Transverse colon (tissue), 4 donors: ENCODE results near the gene LRBA. TPM values are rescaled to one million over a fixed set of nuclear protein-coding genes. Genes with fewer than 3 reads are reported as not detected.
"Not testable (repeated sequence)": the region's sequence is repeated elsewhere in the genome, so short reads cannot be mapped to it uniquely, and the experiment has no call there.

ENCODE experiments used
- DNase-seq: peaks from one replicate; pipeline ENCODE4 v3.0.0-alpha.2; 2019
- H3K27ac ChIP-seq, 4 donors: fragments of 200-600 bp; sonication (generic); 2 replicates each; pipeline ENCODE4 v1.5.1; 2016 to 2018; ENCODE audit warnings: inconsistent platforms in 4 of 4
- H3K27me3 ChIP-seq: fragments of 200-600 bp; sonication (generic); 2 replicates; pipeline ENCODE4 v1.5.1; 2017; ENCODE audit warnings: inconsistent platforms
- H3K36me3 ChIP-seq, 4 donors: fragments of 200-600 bp; sonication (generic); 2 replicates each; pipeline ENCODE4 v1.5.1; 2017 to 2019; ENCODE audit warnings: inconsistent platforms in 4 of 4
- H3K4me1 ChIP-seq, 4 donors: fragments of 200-600 bp; sonication (generic); 2 replicates each; pipeline ENCODE4 v1.5.1; 2017 to 2020; ENCODE audit warnings: inconsistent platforms in 4 of 4
- H3K4me3 ChIP-seq, 4 donors: fragments of 200-600 bp; sonication (generic); 1 replicate in 1 of 4; 2 replicates in 3 of 4; pipeline versions ENCODE4 v1.5.1 to v1.6.1; 2017 to 2019; ENCODE audit warnings: inconsistent platforms in 4 of 4
- H3K9me3 ChIP-seq, 2 donors: fragments of 200-600 bp; sonication (generic); 2 replicates each; pipeline ENCODE4 v1.5.1; 2017 to 2019; ENCODE audit warnings: inconsistent platforms in 2 of 2
- CTCF ChIP-seq, 5 experiments: fragments of 200-600 bp in 3 of 5; fragments of 450-650 bp in 2 of 5; sonication (generic) in 3 of 5; IDR thresholded peaks; 1 replicate in 2 of 5; 2 replicates in 3 of 5; pipeline ENCODE4 v1.5.1; 2016 to 2017; ENCODE audit warnings: antibody characterized with exemption in 5 of 5, inconsistent platforms in 3 of 5, mild to moderate bottlenecking in 2 of 5, moderate library complexity in 1 of 5
- EP300 ChIP-seq: sonication (generic); formaldehyde crosslinking; IDR thresholded peaks from one replicate; pipeline ENCODE4 v1.6.1; 2017; ENCODE audit warnings: antibody characterized with exemption, low read depth
- POLR2A ChIP-seq: fragments of 450-650 bp; IDR thresholded peaks from one replicate; pipeline ENCODE4 v1.6.1; 2016; ENCODE audit warnings: antibody characterized with exemption, mild to moderate bottlenecking, moderate library complexity
- POLR2AphosphoS5 ChIP-seq, 3 donors: sonication (generic); formaldehyde crosslinking; IDR thresholded peaks; one replicate each; pipeline ENCODE4 v1.6.1; 2016; ENCODE audit warnings: antibody characterized with exemption in 3 of 3
- WGBS, 2 donors: methylation state at CpG; one replicate each; pipeline ENCODE4 v1.1.5; 2018; ENCODE audit warnings: low coverage in 1 of 2; 5-methylcytosine and 5-hydroxymethylcytosine counted together
- in situ Hi-C, 4 donors: fragments of 200-750 bp; cut with MboI; loops; one replicate each; pipeline versions ENCODE4 v1.15.0 to v1.15.1; 2017; ENCODE audit warnings: low sequenced_read_pairs in 3 of 4, low pct_ligation_motif_present in 1 of 4, low pct_unique_long_range_greater_than_20kb in 1 of 4
- intact Hi-C: fragments of 100-400 bp; cut with DNase I; formaldehyde crosslinking; loops from one replicate; pipeline ENCODE4 v1.15.1; 2023; ENCODE audit warnings: low total_unique reads
- total RNA-seq, 4 donors: library from RNA; depleted of rRNA; stranded (reverse); fragments of >200 nt; gene quantifications; one replicate each; pipeline ENCODE4 v1.1.0, GENCODE V29; 2016

Gene LRBA
- total RNA-seq, 4 donors from 2014 or later: 82.7 to 125 (median 112) TPM

GRCh38 chr4:150746156-150746555 lies 268.9 kb downstream of the LRBA start:
- H3K4me1 ChIP-seq: peaks cover 0 to 3% (median 0%) of the 10 kb centered on the region in 4 donors
- intact Hi-C loops (no loop called here), in situ Hi-C loops (no loop called here)
- H3K4me3 ChIP-seq: no peak overlapping the region
- H3K9me3 ChIP-seq: no peaks in the 10 kb centered on the region
- WGBS, 2 donors: 86 to 93% methylated on average over 2 to 4 of the region's 4 CpGs
- TF ChIP-seq CTCF (IDR thresholded peaks at IDR 0.05) (no peak), EP300 (no peak), POLR2A (no peak), POLR2AphosphoS5 (IDR thresholded peaks at IDR 0.05) (no peak)
- DNase-seq: no peak
- no peaks in the 10 kb centered on the region for H3K27me3 ChIP-seq
- H3K27ac ChIP-seq: no peak overlapping the region
- H3K36me3 ChIP-seq: peaks cover 0 to 3% (median 0%) of the 10 kb centered on the region in 4 donors

- DNase-seq: no peak
- H3K9me3 ChIP-seq: no peaks in the 10 kb centered on the region
- intact Hi-C loops (no loop called here), in situ Hi-C loops (no loop called here)
- TF ChIP-seq CTCF (IDR thresholded peaks at IDR 0.05) (no peak), EP300 (no peak), POLR2A (no peak), POLR2AphosphoS5 (IDR thresholded peaks at IDR 0.05) (no peak)
- no peak overlapping the region for H3K4me3 ChIP-seq
- WGBS, 2 donors: 60 to 69% methylated on average over 2 of the region's 2 CpGs
- H3K27me3 ChIP-seq: no peaks in the 10 kb centered on the region
- H3K36me3 ChIP-seq: peaks cover 0 to 3% (median 0%) of the 10 kb centered on the region in 4 donors
- H3K4me1 ChIP-seq: no peaks in the 10 kb centered on the region
- H3K27ac ChIP-seq: no peak overlapping the region
Observed at GRCh38 chr4:150744570-150744969, 270.5 kb downstream of the LRBA start.

- Histone ChIP-seq H3K36me3 (peaks cover 0 to 3% (median 0%) of the 10 kb centered on the region in 4 donors), H3K4me1 (no peaks in the 10 kb centered on the region), H3K27ac (no peak overlapping the region), H3K4me3 (no peak overlapping the region), H3K9me3 (no peaks in the 10 kb centered on the region), H3K27me3 (no peaks in the 10 kb centered on the region)
- intact Hi-C loops: no loop called here
- WGBS, 2 donors: 70 to 81% methylated on average over 2 of the region's 2 CpGs
- TF ChIP-seq CTCF (IDR thresholded peaks at IDR 0.05): no peak
- no peak for TF ChIP-seq EP300
- TF ChIP-seq POLR2AphosphoS5 (IDR thresholded peaks at IDR 0.05): no peak
- no peak for TF ChIP-seq POLR2A
- in situ Hi-C loops: no loop called here
- no peak for DNase-seq
Observed at GRCh38 chr4:150743564-150744342, 271.3 kb downstream of the LRBA start.

GRCh38 chr4:150742930-150743329 lies 272.2 kb downstream of the LRBA start:
- H3K36me3 ChIP-seq, DNase-seq, H3K4me3 ChIP-seq, H3K9me3 ChIP-seq, in situ Hi-C loops, intact Hi-C loops, H3K4me1 ChIP-seq, H3K27me3 ChIP-seq, H3K27ac ChIP-seq: not testable (repeated sequence)
- WGBS, 2 donors: 74 to 75% methylated on average over 6 of the region's 6 CpGs
